Thyroid gland (tissue), 4 donors: ENCODE data around the gene C1QTNF8. TPM values are rescaled to one million over a fixed set of nuclear protein-coding genes. Genes with fewer than 3 reads are reported as not detected.

Experiments used
- DNase-seq, 2 donors: peaks; one replicate each; pipeline ENCODE4 v3.0.0-alpha.2; 2019
- H3K27ac ChIP-seq, 3 donors: fragments of 200-600 bp; sonication (generic); 1 replicate in 2 of 3; 2 replicates in 1 of 3; pipeline ENCODE4 v1.5.1; 2016 to 2019; ENCODE audit warnings: mild to moderate bottlenecking in 1 of 3, moderate library complexity in 1 of 3
- H3K27me3 ChIP-seq: fragments of 200-600 bp; sonication (generic); one replicate; pipeline ENCODE4 v1.5.1; 2019
- H3K36me3 ChIP-seq, 2 donors: fragments of 200-600 bp; sonication (generic); one replicate each; pipeline ENCODE4 v1.5.1; 2016 to 2019
- H3K4me1 ChIP-seq, 2 donors: fragments of 200-600 bp; sonication (generic); one replicate each; pipeline ENCODE4 v1.5.1; 2017 to 2019
- H3K4me3 ChIP-seq, 3 donors: fragments of 200-600 bp; sonication (generic); replicated peaks in 1 of 3; 1 replicate in 2 of 3; 2 replicates in 1 of 3; pipeline ENCODE4 v1.5.1; 2016; ENCODE audit warnings: mild to moderate bottlenecking in 1 of 3
- H3K9me3 ChIP-seq: fragments of 200-600 bp; sonication (generic); one replicate; pipeline ENCODE4 v1.5.1; 2017
- POLR2A ChIP-seq, 2 donors: fragments of 450-650 bp; IDR thresholded peaks; one replicate each; pipeline ENCODE4 v1.6.1; 2017; ENCODE audit warnings: antibody characterized with exemption in 2 of 2, mild to moderate bottlenecking in 2 of 2, moderate library complexity in 1 of 2
- WGBS, 2 donors: methylation state at CpG; one replicate each; pipeline ENCODE4 v1.1.5; 2017; 5-methylcytosine and 5-hydroxymethylcytosine counted together
- intact Hi-C: fragments of 100-400 bp; cut with DNase I; formaldehyde crosslinking; loops from one replicate; pipeline ENCODE4 v1.15.1; 2023
- total RNA-seq, 4 donors: library from RNA; depleted of rRNA; stranded (reverse); fragments of >200 nt; gene quantifications; one replicate each; pipeline ENCODE4 v1.2.3, GENCODE V29; 2016
- TF ChIP-seq, protein P1 (sequence below), 6 experiments: fragments of 200-600 bp in 3 of 6; fragments of 450-650 bp in 3 of 6; sonication (generic) in 3 of 6; IDR thresholded peaks; one replicate each; pipeline ENCODE4 v1.5.1; 2016 to 2019; ENCODE audit warnings: antibody characterized with exemption in 6 of 6, mild to moderate bottlenecking in 2 of 6, inconsistent platforms in 1 of 6, moderate library complexity in 1 of 6

Gene C1QTNF8
- total RNA-seq, 4 donors from 2014 or later: not detected

DNA sequence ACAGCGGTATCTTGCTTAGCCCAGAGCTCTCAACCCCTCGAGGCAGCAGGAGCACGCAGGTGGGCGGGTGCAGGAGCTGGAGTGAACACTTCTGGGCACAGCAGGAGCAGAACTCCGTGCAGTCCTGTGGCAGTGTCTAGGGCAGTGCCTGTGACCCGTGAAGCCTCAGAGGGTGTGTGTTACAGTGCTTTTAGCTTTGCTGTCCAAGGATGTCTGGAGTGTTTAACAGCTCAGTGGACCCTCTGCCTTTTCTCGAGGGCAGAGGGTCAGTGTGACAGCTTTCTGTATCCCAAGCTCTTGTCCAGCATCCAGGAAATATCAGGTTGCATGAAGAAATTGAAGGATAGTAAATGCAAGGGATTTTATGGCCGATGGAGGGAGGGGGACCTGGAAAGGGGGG, 39.8 kb downstream of the C1QTNF8 start:
- DNase-seq: no peak
- H3K27ac ChIP-seq: no peak overlapping the region
- TF ChIP-seq POLR2A (IDR thresholded peaks at IDR 0.05): no peak
- peaks cover 0 to 3% of the 10 kb centered on the region in 2 donors for H3K4me1 ChIP-seq
- no peak overlapping the region for H3K4me3 ChIP-seq
- H3K27me3 ChIP-seq: peaks cover 7% of the 10 kb centered on the region
- no peaks in the 10 kb centered on the region for H3K36me3 ChIP-seq
- no peaks in the 10 kb centered on the region for H3K9me3 ChIP-seq
- WGBS, 2 donors: 66 to 67% methylated on average over 8 of the region's 8 CpGs
- intact Hi-C loops: loop anchor here (5.0 to 10.0 kb wide), 2 partner anchors 244 to 341 kb away; partner anchors contain the start of gene METRN

DNA sequence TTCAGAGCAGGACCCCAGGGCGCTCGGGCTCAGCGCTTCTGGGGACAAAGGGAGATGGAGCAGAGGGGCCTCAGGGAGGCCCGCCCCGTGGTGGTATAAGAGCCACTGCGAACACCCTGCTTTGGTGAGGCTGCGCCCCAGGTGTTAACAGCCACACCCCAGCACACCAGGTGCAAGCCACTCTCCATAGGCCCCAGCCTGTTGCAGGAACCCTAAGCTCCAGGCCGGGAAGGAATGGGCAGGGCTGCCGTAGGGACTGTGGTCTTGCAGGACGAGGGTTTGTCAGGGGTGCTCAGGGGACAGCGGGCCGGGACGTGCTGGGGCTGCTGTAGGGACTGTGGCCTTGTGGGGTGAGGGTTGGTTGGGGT, 40.5 kb downstream of the C1QTNF8 start:
- Histone ChIP-seq H3K4me1 (peaks cover 0 to 3% of the 10 kb centered on the region in 2 donors), H3K27ac (no peak overlapping the region), H3K36me3 (no peaks in the 10 kb centered on the region), H3K27me3 (peaks cover 7% of the 10 kb centered on the region), H3K4me3 (no peak overlapping the region), H3K9me3 (no peaks in the 10 kb centered on the region)
- intact Hi-C loops: loop anchor here (5.0 to 10.0 kb wide), 2 partner anchors 243 to 341 kb away; partner anchors contain the start of gene METRN
- 59 to 75% methylated on average over 9 to 12 of the region's 13 CpGs for WGBS, 2 donors
- DNase-seq: no peak
- no peak for TF ChIP-seq POLR2A (IDR thresholded peaks at IDR 0.05)
- TF ChIP-seq, protein P1, sequence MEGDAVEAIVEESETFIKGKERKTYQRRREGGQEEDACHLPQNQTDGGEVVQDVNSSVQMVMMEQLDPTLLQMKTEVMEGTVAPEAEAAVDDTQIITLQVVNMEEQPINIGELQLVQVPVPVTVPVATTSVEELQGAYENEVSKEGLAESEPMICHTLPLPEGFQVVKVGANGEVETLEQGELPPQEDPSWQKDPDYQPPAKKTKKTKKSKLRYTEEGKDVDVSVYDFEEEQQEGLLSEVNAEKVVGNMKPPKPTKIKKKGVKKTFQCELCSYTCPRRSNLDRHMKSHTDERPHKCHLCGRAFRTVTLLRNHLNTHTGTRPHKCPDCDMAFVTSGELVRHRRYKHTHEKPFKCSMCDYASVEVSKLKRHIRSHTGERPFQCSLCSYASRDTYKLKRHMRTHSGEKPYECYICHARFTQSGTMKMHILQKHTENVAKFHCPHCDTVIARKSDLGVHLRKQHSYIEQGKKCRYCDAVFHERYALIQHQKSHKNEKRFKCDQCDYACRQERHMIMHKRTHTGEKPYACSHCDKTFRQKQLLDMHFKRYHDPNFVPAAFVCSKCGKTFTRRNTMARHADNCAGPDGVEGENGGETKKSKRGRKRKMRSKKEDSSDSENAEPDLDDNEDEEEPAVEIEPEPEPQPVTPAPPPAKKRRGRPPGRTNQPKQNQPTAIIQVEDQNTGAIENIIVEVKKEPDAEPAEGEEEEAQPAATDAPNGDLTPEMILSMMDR (IDR thresholded peaks at IDR 0.05): no peak

DNA sequence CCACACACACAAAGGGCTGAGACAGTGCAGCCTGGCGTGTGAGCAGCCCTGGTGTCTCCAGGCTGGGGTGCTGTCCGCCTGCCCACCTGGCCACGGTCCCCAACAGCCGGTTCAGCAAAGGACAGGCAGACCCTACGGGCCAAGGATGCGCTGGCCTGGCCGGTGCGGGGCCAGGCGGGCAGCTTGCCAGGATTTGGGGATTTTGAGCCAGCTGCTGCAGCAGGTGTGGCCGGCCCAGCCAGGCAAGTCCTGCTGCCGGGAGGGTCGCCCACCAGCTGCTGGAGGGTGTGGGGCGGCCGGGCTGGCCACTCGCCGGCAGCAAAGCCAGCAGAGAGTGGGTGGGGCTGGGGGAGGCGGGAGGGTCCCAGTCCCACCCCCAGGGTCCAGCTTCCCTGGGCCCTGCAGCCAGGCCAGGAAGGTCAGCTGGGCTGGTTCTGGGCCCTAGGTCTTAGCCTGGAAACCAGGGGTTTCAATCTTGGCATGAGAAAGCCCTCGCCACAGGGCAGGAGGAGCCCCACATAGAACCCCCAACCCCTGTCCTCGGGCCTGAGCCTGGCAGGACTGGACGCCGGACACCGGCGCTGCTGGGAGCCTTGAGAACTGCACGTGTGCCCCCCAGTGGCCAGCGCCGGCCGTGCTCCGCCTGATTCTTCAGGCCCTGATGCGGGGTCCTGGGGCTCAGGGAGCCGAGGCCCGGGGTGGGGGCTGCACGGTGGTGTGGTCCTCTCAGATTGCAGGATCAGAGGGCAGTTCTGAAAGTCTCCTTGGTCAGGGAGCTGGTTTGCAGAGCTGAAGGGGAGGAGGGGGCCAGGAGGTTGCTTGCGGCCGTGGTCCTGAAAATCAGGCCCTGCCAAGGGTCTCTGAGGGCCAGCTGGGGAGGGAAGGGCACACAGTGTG, 41.1 kb downstream of the C1QTNF8 start:
- H3K27me3 ChIP-seq: peaks cover 7% of the 10 kb centered on the region
- H3K27ac ChIP-seq: no peak overlapping the region
- peak; percentile 61 to 65 for DNase-seq
- peaks cover 0 to 3% of the 10 kb centered on the region in 2 donors for H3K4me1 ChIP-seq
- intact Hi-C loops: loop anchor here (5.0 to 10.0 kb wide), 2 partner anchors 243 to 340 kb away; partner anchors contain the start of gene METRN
- 43 to 56% methylated on average over 3 to 16 of the region's 34 CpGs for WGBS, 2 donors
- H3K4me3 ChIP-seq: no peak overlapping the region
- H3K9me3 ChIP-seq: no peaks in the 10 kb centered on the region
- no peaks in the 10 kb centered on the region for H3K36me3 ChIP-seq
- no peak for TF ChIP-seq POLR2A (IDR thresholded peaks at IDR 0.05)
- TF ChIP-seq, protein P1 (IDR thresholded peaks at IDR 0.05): peak; percentile 61 to 88 (median 68)

DNA sequence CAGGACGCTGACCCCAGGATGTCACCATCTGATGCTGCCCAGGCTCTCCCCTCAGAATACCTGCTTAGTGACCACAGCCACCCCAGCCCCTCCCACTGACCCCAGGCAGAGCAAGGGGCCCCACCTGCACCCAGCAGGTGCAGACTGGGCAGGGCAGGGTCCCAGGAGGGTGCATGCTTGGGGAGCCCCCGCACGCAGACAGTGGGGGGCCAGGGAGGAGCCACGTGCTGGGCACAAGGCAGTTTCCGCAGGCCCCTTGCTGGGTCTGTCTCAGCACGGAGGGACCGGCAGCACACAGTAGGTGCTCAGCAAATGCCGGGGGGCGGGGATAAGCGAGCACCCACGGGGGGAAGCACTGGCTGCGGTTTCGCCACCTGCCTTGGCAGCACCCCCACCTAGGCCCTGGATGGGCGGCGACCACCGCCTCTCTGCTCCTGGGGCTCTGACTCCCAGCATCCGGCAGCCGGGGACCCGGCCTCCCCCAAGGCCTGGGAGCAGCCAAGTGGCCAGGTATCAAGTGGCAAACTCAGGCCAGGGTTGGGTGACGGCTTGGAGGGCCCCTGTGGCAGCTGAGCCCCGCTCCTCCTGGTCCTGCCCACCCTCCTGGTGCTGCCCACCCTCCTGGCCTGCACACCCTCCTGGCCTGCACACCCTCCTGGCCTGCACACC, 42.2 kb downstream of the C1QTNF8 start:
- peaks cover 0 to 3% of the 10 kb centered on the region in 2 donors for H3K4me1 ChIP-seq
- DNase-seq: no peak
- TF ChIP-seq, protein P1 (IDR thresholded peaks at IDR 0.05): no peak
- H3K27ac ChIP-seq: no peak overlapping the region
- peaks cover 7% of the 10 kb centered on the region for H3K27me3 ChIP-seq
- intact Hi-C loops: loop anchor here (10.0 kb wide), 1 partner anchor 339 kb away; the partner anchor contains the start of gene METRN
- WGBS, 2 donors: 80 to 90% methylated on average over 4 of the region's 21 CpGs
- no peaks in the 10 kb centered on the region for H3K9me3 ChIP-seq
- H3K4me3 ChIP-seq: no peak overlapping the region
- H3K36me3 ChIP-seq: no peaks in the 10 kb centered on the region

DNA sequence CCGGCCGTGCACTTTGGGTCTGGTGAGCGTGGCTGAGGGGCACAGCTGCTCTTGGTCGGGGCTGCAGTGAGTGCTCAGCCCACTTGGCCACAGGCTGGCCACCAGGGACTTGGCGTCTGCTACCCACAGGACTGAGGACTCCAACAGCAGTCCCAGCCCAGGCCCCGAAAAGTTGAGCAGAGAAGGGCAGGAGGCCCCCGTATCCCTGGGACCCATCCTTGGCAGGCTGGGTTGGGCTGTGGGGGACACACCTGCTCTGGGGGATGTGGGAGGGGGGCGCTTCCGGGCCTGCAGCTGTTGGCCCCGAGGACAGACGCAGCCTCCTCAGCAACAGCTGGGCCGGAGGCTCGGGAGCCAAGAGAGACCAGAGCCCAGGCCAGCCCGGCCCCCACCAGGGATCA, 42.9 kb downstream of the C1QTNF8 start:
- H3K9me3 ChIP-seq: no peaks in the 10 kb centered on the region
- no peak overlapping the region for H3K4me3 ChIP-seq
- no peaks in the 10 kb centered on the region for H3K36me3 ChIP-seq
- peaks cover 0 to 3% of the 10 kb centered on the region in 2 donors for H3K4me1 ChIP-seq
- intact Hi-C loops: loop anchor here (10.0 kb wide), 1 partner anchor 338 kb away; the partner anchor contains the start of gene METRN
- TF ChIP-seq, protein P1 (IDR thresholded peaks at IDR 0.05): no peak
- no peak for TF ChIP-seq POLR2A (IDR thresholded peaks at IDR 0.05)
- no peak for DNase-seq
- WGBS, 2 donors: 78 to 87% methylated on average over 4 to 6 of the region's 14 CpGs
- H3K27me3 ChIP-seq: peaks cover 7% of the 10 kb centered on the region
- H3K27ac ChIP-seq: no peak overlapping the region
